ENCODE results near the gene LRG1.

GRCh38 chr19:4518345-4519171 is 21.3 kb downstream of the LRG1 start, which contains the start of gene PLIN4:
- TF ChIP-seq, protein P1, sequence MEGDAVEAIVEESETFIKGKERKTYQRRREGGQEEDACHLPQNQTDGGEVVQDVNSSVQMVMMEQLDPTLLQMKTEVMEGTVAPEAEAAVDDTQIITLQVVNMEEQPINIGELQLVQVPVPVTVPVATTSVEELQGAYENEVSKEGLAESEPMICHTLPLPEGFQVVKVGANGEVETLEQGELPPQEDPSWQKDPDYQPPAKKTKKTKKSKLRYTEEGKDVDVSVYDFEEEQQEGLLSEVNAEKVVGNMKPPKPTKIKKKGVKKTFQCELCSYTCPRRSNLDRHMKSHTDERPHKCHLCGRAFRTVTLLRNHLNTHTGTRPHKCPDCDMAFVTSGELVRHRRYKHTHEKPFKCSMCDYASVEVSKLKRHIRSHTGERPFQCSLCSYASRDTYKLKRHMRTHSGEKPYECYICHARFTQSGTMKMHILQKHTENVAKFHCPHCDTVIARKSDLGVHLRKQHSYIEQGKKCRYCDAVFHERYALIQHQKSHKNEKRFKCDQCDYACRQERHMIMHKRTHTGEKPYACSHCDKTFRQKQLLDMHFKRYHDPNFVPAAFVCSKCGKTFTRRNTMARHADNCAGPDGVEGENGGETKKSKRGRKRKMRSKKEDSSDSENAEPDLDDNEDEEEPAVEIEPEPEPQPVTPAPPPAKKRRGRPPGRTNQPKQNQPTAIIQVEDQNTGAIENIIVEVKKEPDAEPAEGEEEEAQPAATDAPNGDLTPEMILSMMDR (IDR thresholded peaks at IDR 0.05; ENCODE audit: low read depth, low read length), result no peak
- TF ChIP-seq EZH2phosphoT487 (IDR thresholded peaks at IDR 0.05; ENCODE audit: low read depth), result no peak

Measured in OCI-LY3 (cell line).